NCI-H345 treated with DMSO at 0.1 percent for 48 hours (cell line): ENCODE data around the gene STAC2.

ENCODE experiments used
- DNase-seq: peaks from one replicate; lab custom pipeline; 2025; ENCODE audit not compliant: unreplicated experiment; lab: John Stamatoyannopoulos, UW

Gene STAC2

DNA sequence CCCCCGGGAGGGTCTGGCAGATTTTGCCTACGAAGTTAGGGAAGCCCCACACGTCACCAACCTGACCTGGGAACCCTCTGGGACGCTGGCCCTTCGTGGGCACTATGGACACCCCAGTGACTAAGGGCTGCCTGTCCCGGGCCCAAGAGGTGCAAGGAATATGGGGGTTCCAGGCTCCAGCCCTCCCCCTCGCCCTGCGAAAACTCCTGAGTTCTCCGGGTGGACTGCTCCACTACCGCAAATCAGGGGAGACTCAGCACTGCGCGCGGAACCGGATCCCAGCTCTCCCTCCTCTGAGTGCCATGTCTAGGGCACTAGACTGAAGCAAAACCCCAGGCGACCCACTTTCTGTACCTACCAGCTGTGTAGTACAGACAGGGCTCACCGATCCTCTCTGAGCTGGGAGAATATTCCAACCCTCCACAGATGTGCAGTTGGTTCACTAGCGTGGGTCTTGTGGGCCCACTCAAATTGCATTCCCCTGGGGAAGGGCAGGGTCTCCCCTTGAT lies 59.9 kb downstream of the STAC2 start, which contains the start of gene ARL5C:
ARL5C (minus strand) TSS at position 321 of the 509 bp plus-strand sequence. CDS start 401 bp downstream, outside the sequence.
- no peak for DNase-seq

DNA sequence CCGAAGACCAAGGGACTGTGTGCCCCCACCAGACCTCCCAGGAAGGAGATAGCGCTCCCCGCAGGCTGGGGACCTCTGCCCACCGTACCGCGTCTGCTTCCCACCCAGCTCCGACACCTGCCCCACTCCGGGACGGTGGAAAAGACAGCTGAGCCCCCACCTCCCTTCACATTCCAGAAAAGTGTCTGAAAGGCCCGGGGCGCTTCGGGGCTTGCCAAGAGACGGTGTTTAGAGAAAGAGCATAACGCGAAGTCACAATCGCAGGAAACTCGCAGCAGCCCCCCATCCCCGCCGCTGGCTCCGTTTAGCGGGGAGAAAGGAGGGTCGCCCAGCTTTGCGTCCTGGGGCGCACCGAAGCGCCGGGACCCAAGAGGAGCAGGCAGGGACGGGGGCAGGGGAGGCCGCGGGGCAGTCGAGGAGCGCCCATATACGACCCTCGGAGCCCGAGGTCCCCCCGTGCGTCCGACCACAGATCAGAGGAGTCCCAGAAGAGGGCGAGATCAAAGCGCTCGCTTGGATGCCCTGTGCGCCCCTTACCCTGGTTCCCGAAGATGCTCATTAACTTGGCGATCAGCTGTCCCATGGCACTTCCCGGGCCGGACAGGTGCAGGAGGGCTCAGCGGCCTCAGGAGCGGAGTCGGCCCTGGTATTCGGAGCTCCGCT lies 60.4 kb downstream of the STAC2 start:
- DNase-seq, result no peak

DNA sequence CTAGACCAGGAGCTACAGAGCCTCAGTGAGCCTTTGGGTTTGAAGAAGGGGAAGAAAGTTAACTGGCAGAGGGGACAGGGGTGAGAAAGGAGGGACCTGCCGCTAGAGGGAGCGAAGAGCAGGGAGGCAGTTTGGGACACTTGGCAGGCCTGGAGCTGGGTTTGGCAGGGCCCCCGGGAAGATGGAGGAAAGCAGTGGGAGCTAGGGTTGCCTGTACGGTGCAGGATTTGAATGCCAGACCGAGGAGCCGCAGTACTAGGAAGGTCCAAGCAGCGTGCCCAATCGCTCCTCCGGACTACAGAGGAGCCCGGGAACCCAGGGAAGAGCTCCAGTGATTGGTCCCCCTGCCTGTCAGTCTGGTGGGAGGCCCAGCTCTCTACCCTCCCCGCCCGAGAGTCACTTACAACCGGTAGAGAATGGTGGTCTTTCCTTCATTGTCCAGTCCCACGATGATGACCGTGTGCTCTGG lies 61.0 kb downstream of the STAC2 start:
- DNase-seq, result no peak

DNA sequence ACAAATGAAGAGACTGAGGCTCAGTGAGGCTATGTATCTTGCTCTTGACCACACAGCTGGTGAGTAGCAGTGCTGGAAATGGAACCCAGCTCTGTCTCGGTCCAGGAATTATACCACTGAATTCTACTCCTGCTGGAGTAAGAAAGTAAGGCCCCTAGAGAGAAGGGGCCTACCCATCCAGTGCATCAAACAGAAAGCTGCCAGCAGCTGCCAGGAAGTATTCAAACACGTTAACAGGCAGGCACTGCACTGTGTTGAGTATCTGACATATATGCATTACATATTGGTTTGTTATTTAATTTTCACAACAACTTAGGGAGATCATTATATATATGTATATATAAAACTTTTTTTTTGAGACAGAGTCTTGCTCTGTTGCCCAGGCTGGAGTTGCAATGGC lies 63.8 kb downstream of the STAC2 start:
- no peak for DNase-seq
